HG02981 (cell line): Measurements from ENCODE around the gene VPS18.

ENCODE experiments used
- ATAC-seq: cut with Tn5 transposase; IDR thresholded peaks from one replicate; pipeline ENCODE4 v1.9.1; 2021; ENCODE audit warnings: mild to moderate bottlenecking, moderate library complexity; ENCODE audit not compliant: unreplicated experiment

VPS18 gene

GRCh38 chr15:40918799-40919392, 24.6 kb downstream of the VPS18 start:
- no peak for ATAC-seq

GRCh38 chr15:40921949-40922607, 27.8 kb downstream of the VPS18 start:
- ATAC-seq, result no peak

GRCh38 chr15:40922608-40923005, 28.4 kb downstream of the VPS18 start:
- ATAC-seq, result no peak

- ATAC-seq, result no peak
Measured at GRCh38 chr15:40923551-40923950, 29.3 kb downstream of the VPS18 start.

- ATAC-seq, result no peak
Measured at GRCh38 chr15:40925495-40925862, 31.2 kb downstream of the VPS18 start.

GRCh38 chr15:40925863-40926658, 31.8 kb downstream of the VPS18 start:
- ATAC-seq, result no peak

GRCh38 chr15:40926659-40927494, 32.6 kb downstream of the VPS18 start:
- no peak for ATAC-seq

- no peak for ATAC-seq
Measured at GRCh38 chr15:40927495-40927872, 33.2 kb downstream of the VPS18 start.

GRCh38 chr15:40927873-40928806, 33.9 kb downstream of the VPS18 start:
- no peak for ATAC-seq

GRCh38 chr15:40928821-40929659, 34.8 kb downstream of the VPS18 start, which contains the start of gene DLL4:
TSS of gene DLL4 (plus strand) at chr15:40929340. CDS start at chr15:40929669, 329 bp downstream.
- ATAC-seq, result no peak

GRCh38 chr15:40929660-40930429, 35.6 kb downstream of the VPS18 start:
- no peak for ATAC-seq

- no peak for ATAC-seq
Measured at GRCh38 chr15:40930430-40931299, 36.4 kb downstream of the VPS18 start.

- ATAC-seq, result no peak
Measured at GRCh38 chr15:40931300-40932142, 37.3 kb downstream of the VPS18 start.

- ATAC-seq, result no peak
Measured at GRCh38 chr15:40932156-40932555, 37.9 kb downstream of the VPS18 start.

GRCh38 chr15:40932649-40933516, 38.6 kb downstream of the VPS18 start:
- ATAC-seq, result no peak

- ATAC-seq, result no peak
Measured at GRCh38 chr15:40933517-40933902, 39.3 kb downstream of the VPS18 start.
